HEK293 (cell line): ENCODE measurements around the gene ZNF140.

Source experiments
- ATF2 ChIP-seq: fragments of 450-650 bp; formaldehyde crosslinking; IDR thresholded peaks from 2 replicates; pipeline ENCODE4 v1.5.1; 2016; ENCODE audit warnings: missing biosample characterization, missing genetic modification characterization, low read depth
- EGR2 ChIP-seq: fragments of 450-650 bp; formaldehyde crosslinking; IDR thresholded peaks from 2 replicates; pipeline ENCODE4 v1.5.1; 2016; ENCODE audit warnings: low read depth, missing biosample characterization, missing genetic modification characterization
- FEZF1 ChIP-seq: fragments of 450-650 bp; formaldehyde crosslinking; IDR thresholded peaks from 2 replicates; pipeline ENCODE4 v1.5.1; 2016; ENCODE audit warnings: missing biosample characterization, missing genetic modification characterization
- GLI2 ChIP-seq: fragments of 450-650 bp; formaldehyde crosslinking; IDR thresholded peaks from 2 replicates; pipeline ENCODE4; 2017; ENCODE audit warnings: missing biosample characterization, missing genetic modification characterization, low read depth, borderline replicate concordance
- KLF16 ChIP-seq: fragments of 450-650 bp; formaldehyde crosslinking; IDR thresholded peaks from 2 replicates; pipeline ENCODE4 v1.5.1; 2017; ENCODE audit warnings: missing biosample characterization, missing genetic modification characterization
- KLF9 ChIP-seq: fragments of 450-650 bp; formaldehyde crosslinking; IDR thresholded peaks from 2 replicates; pipeline ENCODE4 v1.5.1; 2016; ENCODE audit warnings: missing biosample characterization, missing genetic modification characterization, low read depth
- OVOL3 ChIP-seq: fragments of 450-650 bp; formaldehyde crosslinking; IDR thresholded peaks from 2 replicates; pipeline ENCODE4 v1.5.1; 2016; ENCODE audit warnings: missing biosample characterization, missing genetic modification characterization
- SP7 ChIP-seq: fragments of 450-650 bp; formaldehyde crosslinking; IDR thresholded peaks from 2 replicates; pipeline ENCODE4 v1.5.1; 2016; ENCODE audit warnings: missing biosample characterization, missing genetic modification characterization
- YY1 ChIP-seq: fragments of 450-650 bp; formaldehyde crosslinking; IDR thresholded peaks from 2 replicates; pipeline ENCODE4 v1.5.1; 2018; ENCODE audit warnings: missing biosample characterization, missing genetic modification characterization
- ZBTB48 ChIP-seq: fragments of 450-650 bp; formaldehyde crosslinking; IDR thresholded peaks from 2 replicates; pipeline ENCODE4 v1.5.1; 2016; ENCODE audit warnings: missing biosample characterization, missing genetic modification characterization
- ZBTB49 ChIP-seq: fragments of 450-650 bp; formaldehyde crosslinking; IDR thresholded peaks from 2 replicates; pipeline ENCODE4 v1.5.1; 2016; ENCODE audit warnings: missing biosample characterization, missing genetic modification characterization, low read depth
- ZBTB7A ChIP-seq: fragments of 450-650 bp; formaldehyde crosslinking; IDR thresholded peaks from 2 replicates; pipeline ENCODE4 v1.5.1; 2016; ENCODE audit warnings: low read depth, missing biosample characterization, missing genetic modification characterization
- ZFP41 ChIP-seq: fragments of 450-650 bp; formaldehyde crosslinking; IDR thresholded peaks from 2 replicates; pipeline ENCODE4 v1.5.1; 2016; ENCODE audit warnings: missing biosample characterization, missing genetic modification characterization, borderline replicate concordance
- ZNF133 ChIP-seq: fragments of 450-650 bp; formaldehyde crosslinking; IDR thresholded peaks from 2 replicates; pipeline ENCODE4 v1.5.1; 2016; ENCODE audit warnings: missing biosample characterization, missing genetic modification characterization
- ZNF280D ChIP-seq: fragments of 450-650 bp; formaldehyde crosslinking; IDR thresholded peaks from 2 replicates; pipeline ENCODE4 v1.5.1; 2016; ENCODE audit warnings: missing biosample characterization, missing genetic modification characterization
- ZNF391 ChIP-seq: fragments of 450-650 bp; formaldehyde crosslinking; IDR thresholded peaks from 2 replicates; pipeline ENCODE4 v1.5.1; 2016; ENCODE audit warnings: low read depth, missing biosample characterization, missing genetic modification characterization, borderline replicate concordance
- ZNF423 ChIP-seq: fragments of 450-650 bp; formaldehyde crosslinking; IDR thresholded peaks from 2 replicates; pipeline ENCODE4 v1.5.1; 2016; ENCODE audit warnings: missing biosample characterization, missing genetic modification characterization
- ZNF561 ChIP-seq: fragments of 450-650 bp; IDR thresholded peaks from 2 replicates; pipeline ENCODE4 v1.5.1; 2018; ENCODE audit warnings: missing biosample characterization, missing genetic modification characterization, borderline replicate concordance
- ZNF600 ChIP-seq: fragments of 450-650 bp; formaldehyde crosslinking; IDR thresholded peaks from 2 replicates; pipeline ENCODE4 v1.5.1; 2016; ENCODE audit warnings: missing biosample characterization, missing genetic modification characterization
- ZSCAN18 ChIP-seq: fragments of 450-650 bp; formaldehyde crosslinking; IDR thresholded peaks from 2 replicates; pipeline ENCODE4 v1.5.1; 2016; ENCODE audit warnings: missing biosample characterization, missing genetic modification characterization
- ZSCAN30 ChIP-seq: fragments of 450-650 bp; IDR thresholded peaks from 2 replicates; pipeline ENCODE4 v1.5.1; 2018; ENCODE audit warnings: missing biosample characterization, mild to moderate bottlenecking, missing genetic modification characterization, moderate library complexity
- TF ChIP-seq, protein P1 (sequence below): fragments of 450-650 bp; formaldehyde crosslinking; IDR thresholded peaks from 2 replicates; pipeline ENCODE4 v1.5.1; 2016; ENCODE audit warnings: missing biosample characterization, missing genetic modification characterization
- TF ChIP-seq, protein P2 (sequence below): fragments of 450-650 bp; formaldehyde crosslinking; IDR thresholded peaks from 2 replicates; pipeline ENCODE4 v1.5.1; 2016; ENCODE audit warnings: missing biosample characterization, missing genetic modification characterization

The ZNF140 gene

GRCh38 chr12:133080368-133081158, at the start of gene ZNF140 (continued):
- peak; percentile 75 for TF ChIP-seq EGR2 (tag by site-specific recombination)
- peak; percentile 87 for TF ChIP-seq ZNF600 (tag by site-specific recombination)
- TF ChIP-seq ATF2 (tag by site-specific recombination): peak; percentile 67
- peak; percentile 47; the same call in 1 of the 2 replicates for TF ChIP-seq YY1 (tag by site-specific recombination)
- no peak for TF ChIP-seq ZBTB49 (tag by site-specific recombination)
- no peak for TF ChIP-seq ZBTB7A
- no peak; the same call in 1 of the 2 replicates for TF ChIP-seq ZSCAN18 (tag by site-specific recombination)
- TF ChIP-seq SP7 (tag by site-specific recombination): peak; percentile 62
- peak; percentile 65 for TF ChIP-seq ZSCAN30 (tag by site-specific recombination)
- no peak for TF ChIP-seq GLI2
- peak; percentile 72 for TF ChIP-seq ZNF423 (tag by site-specific recombination)
- TF ChIP-seq OVOL3: peak; percentile 44
- TF ChIP-seq KLF9 (tag by site-specific recombination): peak; percentile 82
- no peak for TF ChIP-seq ZNF133 (tag by site-specific recombination)
- TF ChIP-seq, protein P1, sequence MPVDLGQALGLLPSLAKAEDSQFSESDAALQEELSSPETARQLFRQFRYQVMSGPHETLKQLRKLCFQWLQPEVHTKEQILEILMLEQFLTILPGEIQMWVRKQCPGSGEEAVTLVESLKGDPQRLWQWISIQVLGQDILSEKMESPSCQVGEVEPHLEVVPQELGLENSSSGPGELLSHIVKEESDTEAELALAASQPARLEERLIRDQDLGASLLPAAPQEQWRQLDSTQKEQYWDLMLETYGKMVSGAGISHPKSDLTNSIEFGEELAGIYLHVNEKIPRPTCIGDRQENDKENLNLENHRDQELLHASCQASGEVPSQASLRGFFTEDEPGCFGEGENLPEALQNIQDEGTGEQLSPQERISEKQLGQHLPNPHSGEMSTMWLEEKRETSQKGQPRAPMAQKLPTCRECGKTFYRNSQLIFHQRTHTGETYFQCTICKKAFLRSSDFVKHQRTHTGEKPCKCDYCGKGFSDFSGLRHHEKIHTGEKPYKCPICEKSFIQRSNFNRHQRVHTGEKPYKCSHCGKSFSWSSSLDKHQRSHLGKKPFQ (tag by site-specific recombination): no peak
- TF ChIP-seq ZNF391 (tag by site-specific recombination): no peak
- TF ChIP-seq ZNF561 (tag by site-specific recombination): peak; percentile 37; the same call in 1 of the 2 replicates
- peak; percentile 63 for TF ChIP-seq FEZF1 (tag by site-specific recombination)
- TF ChIP-seq ZNF280D: peak; percentile 59; the same call in 1 of the 2 replicates
- TF ChIP-seq, protein P2, sequence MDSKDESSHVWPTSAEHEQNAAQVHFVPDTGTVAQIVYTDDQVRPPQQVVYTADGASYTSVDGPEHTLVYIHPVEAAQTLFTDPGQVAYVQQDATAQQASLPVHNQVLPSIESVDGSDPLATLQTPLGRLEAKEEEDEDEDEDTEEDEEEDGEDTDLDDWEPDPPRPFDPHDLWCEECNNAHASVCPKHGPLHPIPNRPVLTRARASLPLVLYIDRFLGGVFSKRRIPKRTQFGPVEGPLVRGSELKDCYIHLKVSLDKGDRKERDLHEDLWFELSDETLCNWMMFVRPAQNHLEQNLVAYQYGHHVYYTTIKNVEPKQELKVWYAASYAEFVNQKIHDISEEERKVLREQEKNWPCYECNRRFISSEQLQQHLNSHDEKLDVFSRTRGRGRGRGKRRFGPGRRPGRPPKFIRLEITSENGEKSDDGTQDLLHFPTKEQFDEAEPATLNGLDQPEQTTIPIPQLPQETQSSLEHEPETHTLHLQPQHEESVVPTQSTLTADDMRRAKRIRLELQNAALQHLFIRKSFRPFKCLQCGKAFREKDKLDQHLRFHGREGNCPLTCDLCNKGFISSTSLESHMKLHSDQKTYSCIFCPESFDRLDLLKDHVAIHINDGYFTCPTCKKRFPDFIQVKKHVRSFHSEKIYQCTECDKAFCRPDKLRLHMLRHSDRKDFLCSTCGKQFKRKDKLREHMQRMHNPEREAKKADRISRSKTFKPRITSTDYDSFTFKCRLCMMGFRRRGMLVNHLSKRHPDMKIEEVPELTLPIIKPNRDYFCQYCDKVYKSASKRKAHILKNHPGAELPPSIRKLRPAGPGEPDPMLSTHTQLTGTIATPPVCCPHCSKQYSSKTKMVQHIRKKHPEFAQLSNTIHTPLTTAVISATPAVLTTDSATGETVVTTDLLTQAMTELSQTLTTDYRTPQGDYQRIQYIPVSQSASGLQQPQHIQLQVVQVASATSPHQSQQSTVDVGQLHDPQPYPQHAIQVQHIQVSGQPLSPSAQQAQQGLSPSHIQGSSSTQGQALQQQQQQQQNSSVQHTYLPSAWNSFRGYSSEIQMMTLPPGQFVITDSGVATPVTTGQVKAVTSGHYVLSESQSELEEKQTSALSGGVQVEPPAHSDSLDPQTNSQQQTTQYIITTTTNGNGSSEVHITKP (tag by site-specific recombination): peak; percentile 80
- peak; percentile 37; the same call in 1 of the 2 replicates for TF ChIP-seq ZBTB48 (tag by site-specific recombination)
- TF ChIP-seq ZFP41: no peak
- TF ChIP-seq KLF16 (tag by site-specific recombination): peak; percentile 85
